H1 (cell line): ENCODE results near the gene SOX30. TPM values are rescaled to one million over a fixed set of nuclear protein-coding genes. Genes with fewer than 3 reads are reported as not detected.

Experiments
- CTCF ChIA-PET: fragments of 300-600 bp; sonication (Branson Sonifier 250); formaldehyde crosslinking; loops from one replicate; lab custom pipeline; 2021; ENCODE audit not compliant: partially characterized antibody; lab: Charles Lee
- POLR2A ChIA-PET: fragments of 300-600 bp; sonication (Branson Sonifier 250); formaldehyde crosslinking; loops from one replicate; lab custom pipeline; 2021; ENCODE audit warnings: inconsistent platforms; ENCODE audit not compliant: partially characterized antibody; lab: Charles Lee
- DNase-seq, 2 experiments: peaks; one replicate each; pipeline versions ENCODE4 v3.0.0 to v3.0.0-alpha.2; 2010 to 2022; ENCODE audit warnings: low spot score in 2 of 2, low read depth in 1 of 2, mixed read lengths in 1 of 2
- FAIRE-seq: peaks from 2 replicates; lab custom pipeline; 2011; peaks lifted over from hg19 to GRCh38; lab: Jason Lieb, UNC
- H2AFZ ChIP-seq: 2 replicates; pipeline ENCODE4 v1.8.1; 2012; ENCODE audit warnings: low read length, inconsistent platforms
- H2AK5ac ChIP-seq: 2 replicates; pipeline ENCODE4 v1.6.1; 2013; ENCODE audit warnings: low read depth, low read length
- H2BK120ac ChIP-seq: replicated peaks from 2 replicates; pipeline ENCODE3; 2013; ENCODE audit warnings: low read depth, low read length, inconsistent platforms
- H2BK12ac ChIP-seq: 2 replicates; pipeline ENCODE4 v1.6.1; 2013; ENCODE audit warnings: low read depth, low read length
- H2BK15ac ChIP-seq: 2 replicates; pipeline ENCODE4 v1.6.1; 2013; ENCODE audit warnings: low read length
- H2BK20ac ChIP-seq: 2 replicates; pipeline ENCODE4 v1.6.1; 2013; ENCODE audit warnings: low read length
- H2BK5ac ChIP-seq: 2 replicates; pipeline ENCODE4 v1.6.1; 2013; ENCODE audit warnings: low read depth, low read length
- H3K14ac ChIP-seq: 2 replicates; pipeline ENCODE4 v1.6.1; 2013; ENCODE audit warnings: inconsistent platforms; ENCODE audit not compliant: insufficient read length
- H3K18ac ChIP-seq: 2 replicates; pipeline ENCODE4 v1.6.1; 2013; ENCODE audit warnings: low read length; ENCODE audit errors: extremely low read depth
- H3K23ac ChIP-seq: 2 replicates; pipeline ENCODE4 v1.6.1; 2013; ENCODE audit warnings: inconsistent platforms; ENCODE audit not compliant: insufficient read length
- H3K23me2 ChIP-seq: 2 replicates; pipeline ENCODE4 v1.6.1; 2013; ENCODE audit warnings: low read depth, low read length
- H3K27ac ChIP-seq: 2 replicates; pipeline ENCODE4 v1.6.1; 2011; ENCODE audit warnings: low read depth, low read length, inconsistent platforms
- H3K27me3 ChIP-seq, 4 experiments: replicated peaks in 1 of 4; 1 replicate in 1 of 4; 2 replicates in 3 of 4; pipeline versions ENCODE4 v1.6.1 to v1.8.1; 2011 to 2013; ENCODE audit warnings: low read length in 3 of 4, mild to moderate bottlenecking in 3 of 4, inconsistent platforms in 2 of 4, mixed read lengths in 2 of 4, moderate library complexity in 1 of 4; ENCODE audit not compliant: control insufficient read depth in 3 of 4, insufficient read depth in 3 of 4; ENCODE audit errors: extremely low read depth in 1 of 4
- H3K36me3 ChIP-seq, 4 experiments: 2 replicates each; pipeline versions ENCODE4 v1.6.1 to v1.8.1; 2011 to 2013; ENCODE audit warnings: mild to moderate bottlenecking in 4 of 4, low read length in 3 of 4, moderate library complexity in 2 of 4, control low read depth in 1 of 4, inconsistent platforms in 1 of 4; ENCODE audit not compliant: insufficient read depth in 4 of 4, control insufficient read depth in 2 of 4
- H3K4ac ChIP-seq: replicated peaks from 2 replicates; pipeline ENCODE3; 2013; ENCODE audit warnings: low read length, low read depth, mixed read lengths, inconsistent platforms; ENCODE audit not compliant: insufficient read length
- H3K4me1 ChIP-seq, 4 experiments: replicated peaks in 1 of 4; 1 replicate in 1 of 4; 2 replicates in 3 of 4; pipeline versions ENCODE4 v1.6.1 to v1.8.1; 2011 to 2013; ENCODE audit warnings: low read length in 3 of 4, inconsistent platforms in 2 of 4, mixed read lengths in 1 of 4; ENCODE audit not compliant: insufficient read depth in 4 of 4, control insufficient read depth in 3 of 4
- H3K4me2 ChIP-seq, 2 experiments: 2 replicates each; pipeline versions ENCODE4 v1.6.1 to v1.8.1; 2011 to 2013; ENCODE audit warnings: low read depth in 2 of 2, low read length in 2 of 2, control low read depth in 1 of 2, inconsistent platforms in 1 of 2, mild to moderate bottlenecking in 1 of 2; ENCODE audit not compliant: insufficient read depth in 1 of 2
- H3K4me3 ChIP-seq, 4 experiments: fragments of 200-600, 300-600 bp in 1 of 4; sonication (generic), shearing (Covaris generic), sonication (Bioruptor Twin) in 1 of 4; 2 replicates each; pipeline versions ENCODE4 v1.5.1 to v1.8.1; 2011 to 2016; ENCODE audit warnings: low read length in 4 of 4, low read depth in 3 of 4, control low read depth in 2 of 4, inconsistent platforms in 2 of 4, mild to moderate bottlenecking in 2 of 4, mixed read lengths in 1 of 4, moderate library complexity in 1 of 4; ENCODE audit not compliant: insufficient read depth in 2 of 4; ENCODE audit errors: extremely low read depth in 1 of 4
- H3K56ac ChIP-seq: replicated peaks from 2 replicates; pipeline ENCODE3; 2013; ENCODE audit warnings: low read depth, mild to moderate bottlenecking, mixed read lengths, low read length, inconsistent platforms; ENCODE audit not compliant: insufficient read length
- H3K79me1 ChIP-seq: 2 replicates; pipeline ENCODE4 v1.6.1; 2013; ENCODE audit warnings: low read depth, low read length, control low read depth
- H3K79me2 ChIP-seq, 2 experiments: 2 replicates each; pipeline versions ENCODE4 v1.6.1 to v1.8.1; 2012 to 2013; ENCODE audit warnings: low read length in 2 of 2, mild to moderate bottlenecking in 2 of 2, inconsistent platforms in 1 of 2; ENCODE audit not compliant: insufficient read depth in 2 of 2, control insufficient read depth in 1 of 2
- H3K9ac ChIP-seq, 4 experiments: replicated peaks in 1 of 4; 1 replicate in 1 of 4; 2 replicates in 3 of 4; pipeline versions ENCODE4 v1.6.1 to v1.8.1; 2011 to 2013; ENCODE audit warnings: low read depth in 3 of 4, low read length in 3 of 4, control low read depth in 2 of 4, mild to moderate bottlenecking in 2 of 4, moderate library complexity in 2 of 4, inconsistent platforms in 1 of 4; ENCODE audit errors: extremely low read depth in 1 of 4
- H3K9me3 ChIP-seq, 2 experiments: 2 replicates each; pipeline versions ENCODE4 v1.6.1 to v1.8.1; 2012 to 2013; ENCODE audit warnings: mild to moderate bottlenecking in 2 of 2, moderate library complexity in 2 of 2, control low read depth in 1 of 2, inconsistent platforms in 1 of 2, low read depth in 1 of 2, low read length in 1 of 2, mixed read lengths in 1 of 2; ENCODE audit not compliant: insufficient read depth in 2 of 2
- H4K20me1 ChIP-seq, 2 experiments: replicated peaks in 1 of 2; 2 replicates each; pipeline versions ENCODE3 to v1.8.1; 2011 to 2013; ENCODE audit warnings: inconsistent platforms in 2 of 2, low read length in 2 of 2, mild to moderate bottlenecking in 1 of 2; ENCODE audit not compliant: insufficient read depth in 2 of 2, control insufficient read depth in 1 of 2
- H4K5ac ChIP-seq: 2 replicates; pipeline ENCODE4 v1.6.1; 2013; ENCODE audit warnings: low read length, low read depth, mixed read lengths, inconsistent platforms; ENCODE audit not compliant: insufficient read length
- H4K8ac ChIP-seq: 2 replicates; pipeline ENCODE4 v1.8.0; 2013; ENCODE audit warnings: mild to moderate bottlenecking, moderate library complexity, low read length, inconsistent platforms; ENCODE audit not compliant: insufficient read depth; ENCODE audit errors: extremely low read depth
- H4K91ac ChIP-seq: replicated peaks from 2 replicates; pipeline ENCODE3; 2013; ENCODE audit warnings: low read length, mixed read lengths, inconsistent platforms; ENCODE audit not compliant: insufficient read length
- ATF3 ChIP-seq: IDR thresholded peaks from 2 replicates; pipeline ENCODE4 v1.6.1; 2011; ENCODE audit warnings: low read depth, mild to moderate bottlenecking, low read length; ENCODE audit not compliant: insufficient read depth
- BACH1 ChIP-seq: IDR thresholded peaks from 2 replicates; pipeline ENCODE4 v1.6.1; 2012; ENCODE audit warnings: low read length, improper control_type of control experiment
- CEBPB ChIP-seq: IDR thresholded peaks from 2 replicates; pipeline ENCODE4 v1.6.1; 2012; ENCODE audit warnings: low read depth, low read length
- CHD2 ChIP-seq: IDR thresholded peaks from 2 replicates; pipeline ENCODE4 v1.6.1; 2012; ENCODE audit warnings: low read length, improper control_type of control experiment
- CTBP2 ChIP-seq: IDR thresholded peaks from 2 replicates; pipeline ENCODE4 v1.7.0; 2011; ENCODE audit warnings: borderline replicate concordance, mild to moderate bottlenecking, moderate library complexity, mixed read lengths, low read length; ENCODE audit not compliant: insufficient read depth, insufficient read length
- E2F6 ChIP-seq: IDR thresholded peaks from 2 replicates; pipeline ENCODE4 v1.6.1; 2012; ENCODE audit warnings: inconsistent platforms
- GABPA ChIP-seq: IDR thresholded peaks from 2 replicates; pipeline ENCODE4 v1.6.1; 2011; ENCODE audit warnings: mild to moderate bottlenecking, low read length, moderate library complexity, borderline replicate concordance; ENCODE audit not compliant: insufficient read depth
- POLR2A ChIP-seq, 2 experiments: IDR thresholded peaks; 1 replicate in 1 of 2; 2 replicates in 1 of 2; pipeline ENCODE4 v1.6.1; 2011; ENCODE audit warnings: low read depth in 2 of 2, low read length in 2 of 2, mild to moderate bottlenecking in 2 of 2; ENCODE audit errors: control extremely low read depth in 1 of 2
- TCF12 ChIP-seq: IDR thresholded peaks from 2 replicates; pipeline ENCODE4 v1.6.1; 2011; ENCODE audit warnings: low read depth, mild to moderate bottlenecking, low read length
- WGBS, 2 experiments: shearing (Covaris generic) in 1 of 2; methylation state at CpG; one replicate each; pipeline versions ENCODE4 v1.1.6 to v1.1.7; 2013 to 2015; ENCODE audit warnings: low lambda C conversion rate in 2 of 2, mixed read lengths in 2 of 2, inconsistent platforms in 1 of 2, low coverage in 1 of 2, missing lambda C conversion rate in 1 of 2; ENCODE audit not compliant: insufficient replicate concordance in 2 of 2, insufficient coverage in 1 of 2, insufficient read length in 1 of 2; ENCODE audit errors: extremely low coverage in 1 of 2, missing lambda C conversion rate in 1 of 2; 5-methylcytosine and 5-hydroxymethylcytosine counted together
- polyA plus RNA-seq, 7 experiments: library from polyadenylated mRNA; depleted of rRNA in 3 of 7; stranded (reverse) in 5 of 7; unstranded in 2 of 7; fragments of >200 nt in 5 of 7; fragments of 200-250 nt in 2 of 7; gene quantifications; 1 replicate in 5 of 7; 2 replicates in 1 of 7; 4 replicates in 1 of 7; pipeline versions ENCODE4 v1.2.1 to v1.2.3, GENCODE V29; 2011 to 2013; ENCODE audit warnings: missing spikeins in 2 of 7, mixed read lengths in 2 of 7
- total RNA-seq: library from RNA; stranded (reverse); fragmentation: NEBNext Ultra II Directional; extraction: Animal tissue kit (Norgen Biotek cat#: 25700); gene quantifications from 2 replicates; pipeline ENCODE4 v1.2.1, GENCODE V29; 2021

The SOX30 gene
- total and polyA plus RNA-seq, 2 of the 8 experiments (the other 6 are each of a cell fraction or from before 2014, with no cell fraction given), result 0.35 TPM; not detected in 1

- H2BK120ac ChIP-seq, result no peak overlapping the region
- no peak for DNase-seq
- H3K14ac ChIP-seq, result no peak overlapping the region
- no peak overlapping the region for H4K91ac ChIP-seq
- H2AFZ ChIP-seq, result no peak overlapping the region; the same call in 1 of the 2 replicates
- no peak overlapping the region for H2BK5ac ChIP-seq
- no peaks in the 10 kb centered on the region for H3K9me3 ChIP-seq
- TF ChIP-seq E2F6 (no peak), ATF3 (no peak), CHD2 (no peak), CTBP2 (no peak), CEBPB (no peak), POLR2A (IDR thresholded peaks at IDR 0.05; ENCODE audit: control extremely low read depth in 1 of 2, low read depth in 2 of 2, low read length in 2 of 2) (no peak), GABPA (no peak), TCF12 (no peak), BACH1 (no peak)
- no peaks in the 10 kb centered on the region for H3K79me2 ChIP-seq
- no peak overlapping the region for H2AK5ac ChIP-seq
- POLR2A ChIA-PET, result no interaction called here
- H3K4ac ChIP-seq, result no peak overlapping the region
- WGBS, 2 experiments, result 85% methylated on average over 4 of the region's 4 CpGs; no CpG with 5 or more reads in 1 of the 2 experiments
- no peak overlapping the region for H3K4me2 ChIP-seq
- no peak overlapping the region for H3K9ac ChIP-seq
- no peak overlapping the region for H4K8ac ChIP-seq
- no peak overlapping the region for H3K18ac ChIP-seq
- no peak overlapping the region for H3K27ac ChIP-seq
- no peak overlapping the region for H2BK12ac ChIP-seq
- no peaks in the 10 kb centered on the region for H3K4me1 ChIP-seq
- no peak overlapping the region for H3K4me3 ChIP-seq
- H3K79me1 ChIP-seq, result no peaks in the 10 kb centered on the region
- no peaks in the 10 kb centered on the region for H4K20me1 ChIP-seq
- H2BK20ac ChIP-seq, result no peak overlapping the region
- H3K36me3 ChIP-seq, result no peaks in the 10 kb centered on the region
- no peak overlapping the region for H4K5ac ChIP-seq
- CTCF ChIA-PET, result no interaction called here
- no peak overlapping the region for H2BK15ac ChIP-seq
- H3K27me3 ChIP-seq, result no peaks in the 10 kb centered on the region
- FAIRE-seq, result no peak
- no peak overlapping the region for H3K56ac ChIP-seq
- H3K23ac ChIP-seq, result no peak overlapping the region
- H3K23me2 ChIP-seq, result 0 out of 2 replicates have a peak, but pooled peaks cover 2% of the 10 kb centered on the region
Observed at GRCh38 chr5:157602505-157602904, 49.7 kb downstream of the SOX30 start.
